Activated CD4-positive, alpha-beta T cell treated with anti-CD3 and anti-CD28 coated beads for 36 hours (primary cell): ENCODE measurements around the gene CAMSAP2. TPM values are rescaled to one million over a fixed set of nuclear protein-coding genes. Genes with fewer than 3 reads are reported as not detected.
"Not testable (repeated sequence)": the region's sequence is repeated elsewhere in the genome, so short reads cannot be mapped to it uniquely, and the experiment has no call there.

Experiments
- ATAC-seq: fragments of 200-7000 bp; cut with Tn5 transposase; one replicate; pipeline ENCODE4 v1.10.0; 2021; ENCODE audit warnings: mild to moderate bottlenecking, moderate library complexity
- CTCF ChIA-PET: fragments of 350-600 bp; sonication (Branson Sonifier 250); formaldehyde crosslinking; loops from one replicate; lab custom pipeline; 2021; ENCODE audit warnings: antibody characterized with exemption; lab: Charles Lee
- POLR2A ChIA-PET: fragments of 350-600 bp; sonication (Branson Sonifier 250); formaldehyde crosslinking; loops from one replicate; lab custom pipeline; 2021; ENCODE audit warnings: antibody characterized with exemption, inconsistent platforms; lab: Charles Lee
- DNase-seq: peaks from one replicate; pipeline ENCODE4 v3.0.0-alpha.2; 2020
- H3K27ac Mint-ChIP-seq: one replicate; pipeline ENCODE4 v1.8.0; 2021; ENCODE audit warnings: mixed read lengths
- H3K27me3 Mint-ChIP-seq: one replicate; pipeline ENCODE4 v1.8.0; 2021; ENCODE audit warnings: mixed read lengths
- H3K36me3 Mint-ChIP-seq: one replicate; pipeline ENCODE4 v1.8.0; 2021; ENCODE audit warnings: low read depth, mixed read lengths
- H3K4me1 Mint-ChIP-seq: one replicate; pipeline ENCODE4 v1.8.0; 2021; ENCODE audit warnings: mixed read lengths
- H3K4me3 Mint-ChIP-seq: one replicate; pipeline ENCODE4 v1.8.0; 2021; ENCODE audit warnings: mild to moderate bottlenecking, moderate library complexity, mixed read lengths
- H3K9me3 Mint-ChIP-seq: one replicate; pipeline ENCODE4 v1.8.0; 2021; ENCODE audit warnings: low read depth, mixed read lengths
- intact Hi-C, 2 experiments: fragments of 100-400 bp; cut with DNase I in 1 of 2; cut with micrococcal nuclease in 1 of 2; formaldehyde crosslinking; loops; one replicate each; pipeline versions ENCODE4 v1.14.2 to v1.15.1; 2022 to 2024; cut with DNase I, micrococcal nuclease
- total RNA-seq, 2 experiments: library from RNA; stranded (reverse); gene quantifications; one replicate each; pipeline ENCODE4 v1.2.3, GENCODE V29; 2021

The CAMSAP2 gene
- total RNA-seq, 2 experiments from 2014 or later, result 2.3 to 3.0 TPM

DNA sequence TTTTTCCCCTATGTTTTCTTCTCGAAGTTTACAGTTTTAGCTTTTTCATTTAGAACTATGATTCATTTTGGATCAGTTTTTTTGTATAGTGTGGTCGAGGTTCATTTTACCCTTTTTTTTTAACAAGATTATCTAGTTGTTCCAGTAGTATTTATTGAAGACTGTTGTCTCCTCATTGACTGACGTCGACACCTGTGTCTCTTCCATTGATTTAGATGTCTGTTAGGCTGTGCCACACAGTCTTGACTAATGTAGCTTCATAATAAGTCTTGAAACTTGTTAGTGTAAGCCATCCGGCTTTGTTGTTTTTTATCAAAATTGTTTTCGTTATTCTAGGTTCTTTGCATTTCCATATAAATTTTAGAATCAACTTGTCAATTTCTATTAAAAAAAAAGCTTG is 45.2 kb downstream of the CAMSAP2 start:
- H3K4me1 Mint-ChIP-seq, result peaks cover 3% of the 10 kb centered on the region
- ChIA-PET POLR2A (no interaction called here), CTCF (no interaction called here)
- no peak overlapping the region for H3K4me3 Mint-ChIP-seq
- peaks cover 14% of the 10 kb centered on the region for H3K36me3 Mint-ChIP-seq
- no peaks in the 10 kb centered on the region for H3K27me3 Mint-ChIP-seq
- no peak for DNase-seq
- intact Hi-C loops, result no loop called here
- no peak overlapping the region for H3K27ac Mint-ChIP-seq
- H3K9me3 Mint-ChIP-seq, result no peaks in the 10 kb centered on the region
- ATAC-seq, result no peak

- Mint-ChIP-seq H3K9me3 (no peaks in the 10 kb centered on the region), H3K27me3 (no peaks in the 10 kb centered on the region), H3K4me1 (no peaks in the 10 kb centered on the region), H3K36me3 (peaks cover 14% of the 10 kb centered on the region), H3K4me3 (no peak overlapping the region), H3K27ac (no peak overlapping the region)
- ATAC-seq (no peak), DNase-seq (no peak)
- POLR2A ChIA-PET, result no interaction called here
- intact Hi-C loops, result no loop called here
- CTCF ChIA-PET, result no interaction called here
These were observed 45.9 kb downstream of the CAMSAP2 start for GRCh38 chr1:200784576-200784975.

DNA sequence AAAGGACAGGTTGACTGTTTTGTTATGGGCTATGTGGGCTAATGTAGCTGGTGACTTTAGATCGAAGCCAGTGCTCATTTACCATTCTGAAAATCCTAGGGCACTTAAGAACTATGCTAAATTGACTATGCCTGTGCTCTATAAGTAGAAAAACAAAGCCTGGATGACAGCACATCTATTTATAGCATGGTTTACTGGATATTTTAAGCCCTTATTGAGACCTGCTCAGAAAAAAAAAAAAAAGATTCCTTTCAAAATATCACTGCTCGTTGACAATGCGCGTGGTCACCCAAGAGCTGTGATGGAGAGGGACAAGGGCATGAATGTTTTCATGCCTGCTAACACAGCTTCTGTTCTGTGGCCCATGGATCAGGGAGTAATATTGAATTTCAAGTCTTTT is 48.1 kb downstream of the CAMSAP2 start:
- ChIA-PET CTCF (interaction anchor here (1.4 to 1.6 kb wide), 2 partner anchors 33 to 165 kb away, joined by 3 to 5 read pairs; no protein-coding TSS in a partner anchor), POLR2A (no interaction called here)
- H3K27me3 Mint-ChIP-seq, result no peaks in the 10 kb centered on the region
- H3K9me3 Mint-ChIP-seq, result no peaks in the 10 kb centered on the region
- ATAC-seq, result no peak
- H3K36me3 Mint-ChIP-seq, result peaks cover 13% of the 10 kb centered on the region
- no peak overlapping the region for H3K4me3 Mint-ChIP-seq
- H3K4me1 Mint-ChIP-seq, result no peaks in the 10 kb centered on the region
- H3K27ac Mint-ChIP-seq, result no peak overlapping the region
- no peak for DNase-seq
- intact Hi-C loops, result no loop called here

- intact Hi-C loops, result no loop called here
- H3K36me3 Mint-ChIP-seq, result peaks cover 6% of the 10 kb centered on the region
These were observed 49.2 kb downstream of the CAMSAP2 start for GRCh38 chr1:200787896-200788387.

GRCh38 chr1:200791012-200791411 is 52.3 kb downstream of the CAMSAP2 start:
- H3K4me1 Mint-ChIP-seq, POLR2A ChIA-PET, H3K9me3 Mint-ChIP-seq, H3K36me3 Mint-ChIP-seq, ATAC-seq, H3K27me3 Mint-ChIP-seq, H3K27ac Mint-ChIP-seq, DNase-seq, intact Hi-C loops, H3K4me3 Mint-ChIP-seq: not testable (repeated sequence)
- CTCF ChIA-PET, result interaction anchor here (0.8 to 1.4 kb wide), 3 partner anchors 11 to 19 kb away, joined by 3 to 4 read pairs (median 3); no protein-coding TSS in a partner anchor

More at GRCh38 chr1:200787896-200788387, 49.2 kb downstream of the CAMSAP2 start:
- Mint-ChIP-seq H3K27me3 (no peaks in the 10 kb centered on the region), H3K27ac (no peak overlapping the region), H3K4me3 (no peak overlapping the region), H3K4me1 (no peaks in the 10 kb centered on the region), H3K9me3 (no peaks in the 10 kb centered on the region)
- ChIA-PET POLR2A (interaction anchor here (0.6 kb wide), 1 partner anchor 1131 kb away, joined by 11 read pairs; no protein-coding TSS in a partner anchor), CTCF (interaction anchor here (0.7 kb wide), 1 partner anchor 16 kb away, joined by 5 read pairs; no protein-coding TSS in a partner anchor)
- DNase-seq, result no peak
- no peak for ATAC-seq

- POLR2A ChIA-PET, result no interaction called here
These were observed 55.0 kb downstream of the CAMSAP2 start for GRCh38 chr1:200793677-200794076.

DNA sequence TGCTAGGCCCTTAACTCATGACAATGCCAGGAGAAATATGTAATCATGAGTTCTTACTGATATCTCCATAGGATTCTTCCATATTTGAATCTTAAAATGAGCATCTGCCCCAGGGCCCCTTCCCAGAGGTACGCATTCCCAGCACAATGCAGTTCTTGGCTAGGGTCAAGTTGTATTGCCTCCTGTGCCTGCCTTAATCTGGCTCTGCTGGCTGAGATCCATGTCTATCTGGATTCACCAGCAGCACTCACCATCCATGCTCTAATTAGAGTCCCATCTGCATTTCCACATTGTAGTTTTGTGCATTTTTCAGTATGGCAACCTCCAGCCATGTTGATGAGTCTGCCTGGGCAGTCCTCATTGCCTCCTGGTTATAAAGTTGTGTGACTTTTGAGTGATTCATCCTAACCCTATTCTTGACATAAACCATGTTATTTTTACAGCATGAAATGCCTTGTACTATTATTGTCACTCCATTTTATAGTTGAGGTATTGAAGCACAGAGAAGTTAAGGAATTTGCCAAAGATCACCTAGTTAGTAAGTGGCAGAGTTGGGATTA is 55.9 kb downstream of the CAMSAP2 start:
- no peaks in the 10 kb centered on the region for H3K36me3 Mint-ChIP-seq
- no peaks in the 10 kb centered on the region for H3K4me1 Mint-ChIP-seq
- no peak for DNase-seq
- CTCF ChIA-PET, result interaction anchor here (0.6 to 1.3 kb wide), 5 partner anchors 9 to 172 kb away, joined by 3 to 4 read pairs (median 3); no protein-coding TSS in a partner anchor
- H3K27me3 Mint-ChIP-seq, result no peaks in the 10 kb centered on the region
- no peak overlapping the region for H3K4me3 Mint-ChIP-seq
- H3K9me3 Mint-ChIP-seq, result no peaks in the 10 kb centered on the region
- POLR2A ChIA-PET, result no interaction called here
- intact Hi-C loops, result no loop called here
- H3K27ac Mint-ChIP-seq, result no peak overlapping the region
- ATAC-seq, result no peak

More at GRCh38 chr1:200793677-200794076, 55.0 kb downstream of the CAMSAP2 start:
- CTCF ChIA-PET, result interaction anchor here (0.6 to 1.3 kb wide), 4 partner anchors 10 to 305 kb away, joined by 3 to 4 read pairs (median 3); no protein-coding TSS in a partner anchor
- no peak overlapping the region for H3K27ac Mint-ChIP-seq
- no peak for DNase-seq
- H3K27me3 Mint-ChIP-seq, result no peaks in the 10 kb centered on the region
- intact Hi-C loops, result no loop called here
- H3K36me3 Mint-ChIP-seq, result no peaks in the 10 kb centered on the region
- H3K9me3 Mint-ChIP-seq, result no peaks in the 10 kb centered on the region
- H3K4me1 Mint-ChIP-seq, result no peaks in the 10 kb centered on the region
- no peak overlapping the region for H3K4me3 Mint-ChIP-seq
- ATAC-seq, result no peak

GRCh38 chr1:200795156-200795555 is 56.5 kb downstream of the CAMSAP2 start:
- H3K27me3 Mint-ChIP-seq, result no peaks in the 10 kb centered on the region
- ATAC-seq (no peak), DNase-seq (no peak)
- CTCF ChIA-PET, result interaction anchor here (0.6 to 1.2 kb wide), 3 partner anchors 57 to 173 kb away, joined by 3 to 6 read pairs (median 3); no protein-coding TSS in a partner anchor
- POLR2A ChIA-PET, result no interaction called here
- H3K4me3 Mint-ChIP-seq, result no peak overlapping the region
- intact Hi-C loops, result no loop called here
- H3K27ac Mint-ChIP-seq, result no peak overlapping the region
- H3K4me1 Mint-ChIP-seq, result no peaks in the 10 kb centered on the region
- no peaks in the 10 kb centered on the region for H3K9me3 Mint-ChIP-seq
- H3K36me3 Mint-ChIP-seq, result no peaks in the 10 kb centered on the region

- Mint-ChIP-seq H3K36me3 (no peaks in the 10 kb centered on the region), H3K4me3 (no peak overlapping the region), H3K9me3 (no peaks in the 10 kb centered on the region), H3K27me3 (no peaks in the 10 kb centered on the region), H3K27ac (no peak overlapping the region), H3K4me1 (peaks cover 2% of the 10 kb centered on the region)
- intact Hi-C loops, result loop anchor here in 1 of 2 experiments (2.0 kb wide), 1 partner anchor 61 kb away; no protein-coding TSS in a partner anchor
- no peak for ATAC-seq
- ChIA-PET CTCF (interaction anchor here (0.5 to 6.0 kb wide), 12 partner anchors 11 to 245 kb away, joined by 3 to 90 read pairs (median 4); partner anchors contain the start of gene KIF14), POLR2A (no interaction called here)
- DNase-seq, result no peak
These were observed 63.3 kb downstream of the CAMSAP2 start for GRCh38 chr1:200802042-200802441.

DNA sequence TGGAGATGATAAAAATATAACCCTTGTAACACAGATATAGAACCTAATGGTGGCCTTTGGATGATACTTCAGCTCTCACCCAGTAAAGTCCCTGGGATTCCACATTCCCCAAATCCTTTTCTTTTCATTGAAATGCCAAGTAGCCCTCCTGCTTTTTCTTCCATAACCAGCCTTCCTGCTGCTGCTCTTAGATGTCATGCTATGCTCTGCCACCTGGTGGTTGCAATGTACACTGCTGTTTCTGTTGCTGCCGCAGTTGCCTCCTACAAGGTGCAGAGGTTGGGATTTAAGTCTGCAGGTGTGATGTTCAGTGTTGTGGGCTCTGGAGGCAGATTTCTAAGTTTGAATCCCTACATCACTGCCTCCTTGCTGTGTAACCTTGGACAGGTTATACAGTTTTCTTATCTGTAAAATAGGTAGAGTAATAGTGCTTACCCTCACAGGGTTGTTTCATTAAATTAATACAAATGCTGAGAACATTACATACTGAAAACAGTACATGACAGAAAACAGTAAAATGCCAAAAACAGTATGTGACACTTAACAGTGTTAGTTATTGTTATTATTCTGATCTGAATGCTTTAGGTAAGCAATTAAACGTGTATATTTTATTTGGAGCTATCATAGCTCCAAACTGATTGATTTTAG is 64.3 kb downstream of the CAMSAP2 start:
- Mint-ChIP-seq H3K4me1 (peaks cover 2% of the 10 kb centered on the region), H3K27ac (no peak overlapping the region), H3K27me3 (no peaks in the 10 kb centered on the region), H3K9me3 (no peaks in the 10 kb centered on the region), H3K4me3 (no peak overlapping the region), H3K36me3 (no peaks in the 10 kb centered on the region)
- CTCF ChIA-PET, result interaction anchor here (0.5 to 6.0 kb wide), 26 partner anchors 9 to 313 kb away, joined by 3 to 90 read pairs (median 4); partner anchors contain the start of gene KIF14
- intact Hi-C loops, result loop anchor here (1.0 to 2.0 kb wide), 6 partner anchors 62 to 245 kb away; partner anchors contain the start of gene KIF14 (in 1 of the 2)
- POLR2A ChIA-PET, result no interaction called here
- DNase-seq (peak; percentile 86), ATAC-seq (peak; percentile 88)

GRCh38 chr1:200805719-200806118 is 67.0 kb downstream of the CAMSAP2 start:
- peaks cover 2% of the 10 kb centered on the region for H3K4me1 Mint-ChIP-seq
- H3K4me3 Mint-ChIP-seq, result no peak overlapping the region
- intact Hi-C loops, result no loop called here
- POLR2A ChIA-PET, result no interaction called here
- H3K27ac Mint-ChIP-seq, result no peak overlapping the region
- no peak for ATAC-seq
- CTCF ChIA-PET, result interaction anchor here (0.5 to 2.0 kb wide), 4 partner anchors 166 to 262 kb away, joined by 3 to 28 read pairs (median 3); no protein-coding TSS in a partner anchor
- no peak for DNase-seq
- H3K9me3 Mint-ChIP-seq, result no peaks in the 10 kb centered on the region
- H3K36me3 Mint-ChIP-seq, result peaks cover 2% of the 10 kb centered on the region
- H3K27me3 Mint-ChIP-seq, result no peaks in the 10 kb centered on the region
